Breast epithelium (tissue), 4 donors: ENCODE results near the gene GPC6. TPM values are rescaled to one million over a fixed set of nuclear protein-coding genes. Genes with fewer than 3 reads are reported as not detected.

Experiments used
- DNase-seq, 2 donors: peaks; one replicate each; pipeline ENCODE4 v3.0.0-alpha.2; 2019; ENCODE audit warnings: low spot score in 2 of 2
- H3K27ac ChIP-seq, 2 donors: fragments of 200-600 bp; sonication (generic) in 1 of 2; one replicate each; pipeline ENCODE4 v1.5.1; 2016 to 2019; ENCODE audit warnings: mild to moderate bottlenecking in 1 of 2
- H3K27me3 ChIP-seq, 2 donors: fragments of 200-600 bp; sonication (generic) in 1 of 2; one replicate each; pipeline versions ENCODE4 v1.5.1 to v1.6.0; 2017 to 2019; ENCODE audit warnings: control low read depth in 1 of 2, mild to moderate bottlenecking in 1 of 2
- H3K36me3 ChIP-seq: fragments of 200-600 bp; one replicate; pipeline ENCODE4 v1.5.1; 2019
- H3K4me1 ChIP-seq, 2 donors: fragments of 200-600 bp; sonication (generic); one replicate each; pipeline ENCODE4 v1.5.1; 2016 to 2019; ENCODE audit warnings: control low read depth in 1 of 2
- H3K4me3 ChIP-seq, 3 donors: fragments of 200-600 bp; sonication (generic); 1 replicate in 2 of 3; 2 replicates in 1 of 3; pipeline ENCODE4 v1.5.1; 2016 to 2019; ENCODE audit warnings: mild to moderate bottlenecking in 3 of 3, moderate library complexity in 2 of 3
- H3K9me3 ChIP-seq, 2 donors: fragments of 200-600 bp; sonication (generic) in 1 of 2; one replicate each; pipeline ENCODE4 v1.5.1; 2016 to 2019; ENCODE audit warnings: control low read depth in 1 of 2
- CTCF ChIP-seq, 3 donors: fragments of 450-650 bp; IDR thresholded peaks; one replicate each; pipeline ENCODE4 v1.5.1; 2016 to 2017; ENCODE audit warnings: antibody characterized with exemption in 3 of 3, mild to moderate bottlenecking in 3 of 3, moderate library complexity in 3 of 3
- POLR2A ChIP-seq: fragments of 450-650 bp; IDR thresholded peaks from one replicate; pipeline ENCODE4 v1.6.1; 2016; ENCODE audit warnings: antibody characterized with exemption, mild to moderate bottlenecking, moderate library complexity
- POLR2AphosphoS5 ChIP-seq, 3 donors: sonication (generic); formaldehyde crosslinking; IDR thresholded peaks; one replicate each; pipeline ENCODE4 v1.6.1; 2017; ENCODE audit warnings: antibody characterized with exemption in 3 of 3
- intact Hi-C: fragments of 100-400 bp; cut with DNase I; formaldehyde crosslinking; loops from one replicate; pipeline ENCODE4 v1.15.1; 2023; ENCODE audit warnings: low total_unique reads
- total RNA-seq, 3 donors: library from RNA; depleted of rRNA; stranded (reverse); fragments of >200 nt; gene quantifications; one replicate each; pipeline ENCODE4 v1.1.0, GENCODE V29; 2016

GPC6 gene
- total RNA-seq, 3 donors from 2014 or later = 3.5 to 44.0 (median 4.9) TPM

GRCh38 chr13:94214121-94214520 lies 987.5 kb downstream of the GPC6 start:
- intact Hi-C loops = no loop called here
- H3K27ac ChIP-seq = no peak overlapping the region
- no peak for DNase-seq
- H3K4me3 ChIP-seq = no peak overlapping the region
- TF ChIP-seq POLR2A (no peak), POLR2AphosphoS5 (IDR thresholded peaks at IDR 0.05) (no peak), CTCF (IDR thresholded peaks at IDR 0.05) (no peak)
- H3K36me3 ChIP-seq = no peaks in the 10 kb centered on the region
- no peaks in the 10 kb centered on the region for H3K4me1 ChIP-seq
- no peaks in the 10 kb centered on the region for H3K9me3 ChIP-seq
- no peaks in the 10 kb centered on the region for H3K27me3 ChIP-seq

GRCh38 chr13:94214975-94215374 lies 988.4 kb downstream of the GPC6 start:
- no peaks in the 10 kb centered on the region for H3K27me3 ChIP-seq
- intact Hi-C loops = no loop called here
- no peaks in the 10 kb centered on the region for H3K4me1 ChIP-seq
- no peak overlapping the region for H3K4me3 ChIP-seq
- H3K36me3 ChIP-seq = no peaks in the 10 kb centered on the region
- no peak for DNase-seq
- TF ChIP-seq POLR2A = no peak
- TF ChIP-seq CTCF (IDR thresholded peaks at IDR 0.05) = no peak
- no peak for TF ChIP-seq POLR2AphosphoS5 (IDR thresholded peaks at IDR 0.05)
- no peak overlapping the region for H3K27ac ChIP-seq
- H3K9me3 ChIP-seq = no peaks in the 10 kb centered on the region

GRCh38 chr13:94216476-94216875 lies 989.9 kb downstream of the GPC6 start:
- Histone ChIP-seq H3K4me3 (no peak overlapping the region), H3K27ac (no peak overlapping the region), H3K9me3 (no peaks in the 10 kb centered on the region), H3K36me3 (no peaks in the 10 kb centered on the region), H3K4me1 (no peaks in the 10 kb centered on the region), H3K27me3 (no peaks in the 10 kb centered on the region)
- TF ChIP-seq CTCF (IDR thresholded peaks at IDR 0.05) (no peak), POLR2AphosphoS5 (IDR thresholded peaks at IDR 0.05) (no peak), POLR2A (no peak)
- no peak for DNase-seq
- intact Hi-C loops = no loop called here

GRCh38 chr13:94217370-94217769 lies 990.8 kb downstream of the GPC6 start:
- no peaks in the 10 kb centered on the region for H3K9me3 ChIP-seq
- no peaks in the 10 kb centered on the region for H3K4me1 ChIP-seq
- H3K36me3 ChIP-seq = no peaks in the 10 kb centered on the region
- TF ChIP-seq POLR2AphosphoS5 (IDR thresholded peaks at IDR 0.05) (no peak), POLR2A (no peak), CTCF (IDR thresholded peaks at IDR 0.05) (no peak)
- no peak overlapping the region for H3K4me3 ChIP-seq
- intact Hi-C loops = no loop called here
- DNase-seq = no peak
- no peak overlapping the region for H3K27ac ChIP-seq
- H3K27me3 ChIP-seq = no peaks in the 10 kb centered on the region

- H3K27ac ChIP-seq = no peak overlapping the region
- intact Hi-C loops = no loop called here
- H3K9me3 ChIP-seq = no peaks in the 10 kb centered on the region
- TF ChIP-seq POLR2A (no peak), CTCF (IDR thresholded peaks at IDR 0.05) (no peak), POLR2AphosphoS5 (IDR thresholded peaks at IDR 0.05) (no peak)
- H3K4me3 ChIP-seq = no peak overlapping the region
- no peak for DNase-seq
- H3K4me1 ChIP-seq = no peaks in the 10 kb centered on the region
- no peaks in the 10 kb centered on the region for H3K27me3 ChIP-seq
- no peaks in the 10 kb centered on the region for H3K36me3 ChIP-seq
These were observed 991.9 kb downstream of the GPC6 start for GRCh38 chr13:94218537-94218936.
